ENCODE data around the gene SYTL1.
"Not testable (repeated sequence)": the region's sequence is repeated elsewhere in the genome, so short reads cannot be mapped to it uniquely, and the experiment has no call there.

Gene SYTL1

GRCh38 chr1:27384797-27385196 lies 43.0 kb downstream of the SYTL1 start:
- not testable (repeated sequence) for DNase-seq

- DNase-seq: peak; percentile 48 to 71 (median 60)
These were observed 46.6 kb downstream of the SYTL1 start for GRCh38 chr1:27388337-27389005.

- DNase-seq: peak in 1 of 5 experiments; percentile 34
These were observed 49.8 kb downstream of the SYTL1 start for GRCh38 chr1:27391511-27392095.

- peak; percentile 84 to 94 (median 91) for DNase-seq
These were observed 50.4 kb downstream of the SYTL1 start, which contains the start of gene GPR3 for GRCh38 chr1:27392096-27392777. GPR3 (plus strand) TSS chr1:27392622; CDS start chr1:27393799, 1,177 bp downstream.

GRCh38 chr1:27392778-27393635 lies 51.2 kb downstream of the SYTL1 start:
- DNase-seq: no peak

- no peak for DNase-seq
These were observed 51.9 kb downstream of the SYTL1 start for GRCh38 chr1:27393641-27394281.

GRCh38 chr1:27394282-27394658 lies 52.4 kb downstream of the SYTL1 start:
- no peak for DNase-seq

GRCh38 chr1:27394925-27395324 lies 53.1 kb downstream of the SYTL1 start:
- no peak for DNase-seq

GRCh38 chr1:27395441-27396195 lies 53.8 kb downstream of the SYTL1 start:
- peak; percentile 50 to 75 (median 70) for DNase-seq

GRCh38 chr1:27397110-27397509 lies 55.3 kb downstream of the SYTL1 start:
- no peak for DNase-seq

GRCh38 chr1:27397749-27398148 lies 55.9 kb downstream of the SYTL1 start:
- no peak for DNase-seq

- no peak for DNase-seq
These were observed 56.8 kb downstream of the SYTL1 start for GRCh38 chr1:27398405-27399149.

- no peak for DNase-seq
These were observed 57.6 kb downstream of the SYTL1 start for GRCh38 chr1:27399251-27400025.

GRCh38 chr1:27400082-27400962 lies 58.5 kb downstream of the SYTL1 start:
- DNase-seq: no peak

- DNase-seq: no peak
These were observed 59.1 kb downstream of the SYTL1 start for GRCh38 chr1:27400963-27401341.

- no peak for DNase-seq
These were observed 60.5 kb downstream of the SYTL1 start for GRCh38 chr1:27402349-27402754.

- peak in 1 of 5 experiments; percentile 57 for DNase-seq
These were observed 61.4 kb downstream of the SYTL1 start for GRCh38 chr1:27403065-27403726.
